Keratinocyte (primary cell): ENCODE data around the gene ABCB11. TPM values are rescaled to one million over a fixed set of nuclear protein-coding genes. Genes with fewer than 3 reads are reported as not detected.

ENCODE experiments used
- DNase-seq: peaks from one replicate; pipeline ENCODE4 v3.0.0-alpha.2; 2011; ENCODE audit warnings: low read depth, missing footprints, low spot score
- FAIRE-seq: peaks from 2 replicates; lab custom pipeline; 2011; peaks lifted over from hg19 to GRCh38; lab: Jason Lieb, UNC
- H2AFZ ChIP-seq: 2 replicates; pipeline ENCODE4 v1.6.0; 2012; ENCODE audit warnings: low read length, control low read depth, inconsistent platforms; ENCODE audit not compliant: control insufficient read depth
- H3K27ac ChIP-seq: 2 replicates; pipeline ENCODE4 v1.5.1; 2011; ENCODE audit warnings: low read length; ENCODE audit not compliant: control insufficient read depth, insufficient read depth
- H3K27me3 ChIP-seq: 3 replicates; pipeline ENCODE4 v1.6.0; 2011; ENCODE audit warnings: low read length; ENCODE audit not compliant: control insufficient read depth, insufficient read depth; ENCODE audit errors: extremely low read depth
- H3K36me3 ChIP-seq, 2 experiments: 2 replicates in 1 of 2; 3 replicates in 1 of 2; pipeline ENCODE4 v1.5.1; 2011; ENCODE audit warnings: low read length in 2 of 2, mild to moderate bottlenecking in 1 of 2; ENCODE audit not compliant: control insufficient read depth in 2 of 2, insufficient read depth in 2 of 2; ENCODE audit errors: extremely low read depth in 1 of 2
- H3K4me1 ChIP-seq: 3 replicates; pipeline ENCODE4 v1.5.1; 2011; ENCODE audit warnings: low read length; ENCODE audit not compliant: control insufficient read depth, insufficient read depth; ENCODE audit errors: extremely low read depth
- H3K4me2 ChIP-seq: 3 replicates; pipeline ENCODE4 v1.6.0; 2011; ENCODE audit warnings: low read depth, low read length; ENCODE audit not compliant: control insufficient read depth, insufficient read depth; ENCODE audit errors: extremely low read depth
- H3K4me3 ChIP-seq, 3 experiments: fragments of 200-600 bp in 1 of 3; sonication (generic) in 1 of 3; 2 replicates in 2 of 3; 3 replicates in 1 of 3; pipeline ENCODE4 v1.5.1; 2011 to 2016; ENCODE audit warnings: low read length in 3 of 3, mild to moderate bottlenecking in 3 of 3, control low read depth in 2 of 3, inconsistent platforms in 1 of 3, low read depth in 1 of 3, mixed read lengths in 1 of 3, mixed run types in 1 of 3, moderate library complexity in 1 of 3; ENCODE audit not compliant: control insufficient read depth in 2 of 3, insufficient read depth in 2 of 3; ENCODE audit errors: extremely low read depth in 1 of 3
- H3K79me2 ChIP-seq: 2 replicates; pipeline ENCODE4 v1.6.0; 2012; ENCODE audit warnings: low read length; ENCODE audit not compliant: control insufficient read depth, insufficient read depth
- H3K9ac ChIP-seq: 3 replicates; pipeline ENCODE4 v1.6.0; 2011; ENCODE audit warnings: low read length; ENCODE audit not compliant: control insufficient read depth, insufficient read depth; ENCODE audit errors: extremely low read depth
- H3K9me1 ChIP-seq: 3 replicates; pipeline ENCODE4 v1.6.0; 2011; ENCODE audit warnings: low read length; ENCODE audit not compliant: control insufficient read depth, insufficient read depth; ENCODE audit errors: extremely low read depth
- H3K9me3 ChIP-seq: 2 replicates; pipeline ENCODE4 v1.5.1; 2012; ENCODE audit warnings: low read depth, low read length; ENCODE audit not compliant: control insufficient read depth
- H4K20me1 ChIP-seq: 3 replicates; pipeline ENCODE4 v1.6.0; 2011; ENCODE audit warnings: low read length; ENCODE audit not compliant: control insufficient read depth, insufficient read depth; ENCODE audit errors: extremely low read depth
- EZH2 ChIP-seq: IDR thresholded peaks from one replicate; pipeline ENCODE4 v1.6.1; 2012; ENCODE audit warnings: inconsistent platforms, mild to moderate bottlenecking, low read length, moderate library complexity
- dilution Hi-C: fragments of 300-500 bp; cut with MboI; formaldehyde crosslinking; loops from one replicate; pipeline ENCODE4 v1.7.0; 2020; ENCODE audit warnings: low sequenced_read_pairs; ENCODE audit not compliant: extremely low pct_ligation_motif_present
- polyA plus RNA-seq, 5 experiments: library from polyadenylated mRNA; depleted of rRNA in 3 of 5; stranded (reverse) in 3 of 5; stranded (forward) in 1 of 5; unstranded in 1 of 5; fragments of >200 nt; gene quantifications; 1 replicate in 1 of 5; 2 replicates in 3 of 5; 3 replicates in 1 of 5; pipeline versions ENCODE4 v1.2.1 to v1.2.3, GENCODE V29; 2011 to 2012; ENCODE audit warnings: missing spikeins in 2 of 5, low read depth in 1 of 5, low replicate concordance in 1 of 5
- TF ChIP-seq, protein P1 (sequence below), 3 experiments: IDR thresholded peaks in 1 of 3; conservative IDR thresholded peaks in 1 of 3; optimal IDR thresholded peaks in 1 of 3; 2 replicates in 2 of 3; 3 replicates in 1 of 3; pipeline versions ENCODE3 to v1.5.1; 2011; ENCODE audit warnings: low read length in 3 of 3, mild to moderate bottlenecking in 3 of 3, moderate library complexity in 2 of 3, control low read depth in 1 of 3, inconsistent platforms in 1 of 3; ENCODE audit not compliant: insufficient read depth in 2 of 3; ENCODE audit errors: extremely low read depth in 1 of 3

Gene ABCB11
- polyA plus RNA-seq, 1 donor (not counting 4 experiments of a cell fraction or from before 2014, with no cell fraction given) = 0.03 TPM

DNA sequence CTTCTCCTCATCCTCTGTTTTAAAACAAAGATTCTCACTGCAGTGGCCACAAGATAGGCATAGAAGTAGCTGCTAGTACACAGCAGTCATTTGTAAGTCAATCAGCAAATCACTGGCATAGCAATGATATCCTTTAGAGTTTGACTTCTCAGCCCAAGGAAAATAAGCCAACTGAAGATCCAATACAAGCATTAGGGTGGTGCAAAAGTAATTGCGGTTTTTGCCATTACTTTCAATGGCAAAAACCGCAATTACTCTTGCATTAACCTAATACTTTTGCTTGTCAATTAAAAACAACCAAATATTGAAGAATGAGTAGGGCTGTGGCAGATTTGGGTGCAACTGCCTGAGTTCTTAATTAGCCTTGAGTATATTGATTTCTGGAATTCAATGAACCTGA, 127.2 kb downstream of the ABCB11 start:
- Histone ChIP-seq H3K27ac (no peak overlapping the region), H3K9me3 (no peaks in the 10 kb centered on the region), H3K4me3 (no peak overlapping the region), H4K20me1 (no peaks in the 10 kb centered on the region), H3K9ac (no peak overlapping the region), H3K79me2 (no peaks in the 10 kb centered on the region), H3K36me3 (no peaks in the 10 kb centered on the region), H3K4me2 (no peak overlapping the region), H2AFZ (no peak overlapping the region), H3K4me1 (no peaks in the 10 kb centered on the region), H3K9me1 (no peaks in the 10 kb centered on the region), H3K27me3 (peaks cover 12% of the 10 kb centered on the region)
- DNase-seq = no peak
- TF ChIP-seq, protein P1, sequence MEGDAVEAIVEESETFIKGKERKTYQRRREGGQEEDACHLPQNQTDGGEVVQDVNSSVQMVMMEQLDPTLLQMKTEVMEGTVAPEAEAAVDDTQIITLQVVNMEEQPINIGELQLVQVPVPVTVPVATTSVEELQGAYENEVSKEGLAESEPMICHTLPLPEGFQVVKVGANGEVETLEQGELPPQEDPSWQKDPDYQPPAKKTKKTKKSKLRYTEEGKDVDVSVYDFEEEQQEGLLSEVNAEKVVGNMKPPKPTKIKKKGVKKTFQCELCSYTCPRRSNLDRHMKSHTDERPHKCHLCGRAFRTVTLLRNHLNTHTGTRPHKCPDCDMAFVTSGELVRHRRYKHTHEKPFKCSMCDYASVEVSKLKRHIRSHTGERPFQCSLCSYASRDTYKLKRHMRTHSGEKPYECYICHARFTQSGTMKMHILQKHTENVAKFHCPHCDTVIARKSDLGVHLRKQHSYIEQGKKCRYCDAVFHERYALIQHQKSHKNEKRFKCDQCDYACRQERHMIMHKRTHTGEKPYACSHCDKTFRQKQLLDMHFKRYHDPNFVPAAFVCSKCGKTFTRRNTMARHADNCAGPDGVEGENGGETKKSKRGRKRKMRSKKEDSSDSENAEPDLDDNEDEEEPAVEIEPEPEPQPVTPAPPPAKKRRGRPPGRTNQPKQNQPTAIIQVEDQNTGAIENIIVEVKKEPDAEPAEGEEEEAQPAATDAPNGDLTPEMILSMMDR (optimal IDR thresholded peaks at IDR 0.05 in 1 of 3, IDR thresholded peaks at IDR 0.05 in 1 of 3, conservative IDR thresholded peaks at IDR 0.05 in 1 of 3; ENCODE audit: extremely low read depth in 1 of 3, insufficient read depth in 2 of 3, low read length in 3 of 3) = no peak
- no peak for TF ChIP-seq EZH2
- FAIRE-seq = no peak
- dilution Hi-C loops = no loop called here

DNA sequence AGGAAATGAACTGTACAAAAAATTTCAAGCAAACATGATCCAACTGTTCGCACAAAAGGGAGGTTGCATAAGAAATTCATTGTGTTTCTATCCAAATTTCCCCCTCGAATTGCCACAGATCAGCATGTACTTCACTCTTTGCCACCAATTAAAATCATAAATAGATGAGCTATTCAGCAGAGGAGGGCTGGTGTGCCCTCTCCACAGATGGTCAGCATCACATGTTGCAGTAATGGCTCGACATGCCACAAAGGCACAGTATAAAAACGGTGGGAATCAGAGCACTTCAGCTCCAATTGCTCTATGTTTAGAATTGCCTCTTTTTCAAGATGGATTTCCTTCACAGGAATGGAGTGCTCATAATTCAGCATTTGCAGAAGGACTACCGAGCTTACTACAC, 130.1 kb downstream of the ABCB11 start, which contains the start of gene G6PC2:
TSS of gene G6PC2 (plus strand) at position 289 of the 400 bp plus-strand sequence. CDS start at position 330, 41 bp downstream.
- Histone ChIP-seq H3K27ac (no peak within 1 kb of the TSS), H4K20me1 (no peaks in the 10 kb centered on the region), H3K27me3 (peaks cover 4% of the 10 kb centered on the region), H3K4me3 (no peak within 1 kb of the TSS), H3K9ac (no peak within 1 kb of the TSS), H3K4me1 (no peaks in the 10 kb centered on the region), H3K36me3 (no peaks in the 10 kb centered on the region), H2AFZ (no peak within 1 kb of the TSS), H3K9me3 (no peaks in the 10 kb centered on the region), H3K4me2 (no peak within 1 kb of the TSS), H3K79me2 (no peaks in the 10 kb centered on the region), H3K9me1 (no peaks in the 10 kb centered on the region)
- DNase-seq (no peak), FAIRE-seq (no peak)
- dilution Hi-C loops = no loop called here
- TF ChIP-seq, protein P1 (optimal IDR thresholded peaks at IDR 0.05 in 1 of 3, IDR thresholded peaks at IDR 0.05 in 1 of 3, conservative IDR thresholded peaks at IDR 0.05 in 1 of 3; ENCODE audit: extremely low read depth in 1 of 3, insufficient read depth in 2 of 3, low read length in 3 of 3) = no peak
- no peak for TF ChIP-seq EZH2
